KOPT-K1 (cell line): ENCODE measurements around the gene MSI2.

ENCODE experiments used
- H3K27ac ChIP-seq: fragments of 200-600 bp; sonication (generic); 2 replicates; pipeline ENCODE4 v1.5.1; 2016; ENCODE audit warnings: antibody characterized with exemption, mild to moderate bottlenecking, low read depth, low read length; ENCODE audit not compliant: poor library complexity, severe bottlenecking
- H3K36me3 ChIP-seq: fragments of 200-600 bp; sonication (generic); 2 replicates; pipeline ENCODE4 v1.5.1; 2017; ENCODE audit warnings: antibody characterized with exemption, mild to moderate bottlenecking, low read length, moderate library complexity; ENCODE audit not compliant: insufficient read depth
- H3K9me3 ChIP-seq: fragments of 200-600 bp; sonication (generic); 2 replicates; pipeline ENCODE4 v1.5.1; 2017; ENCODE audit warnings: antibody characterized with exemption, low read length, mild to moderate bottlenecking; ENCODE audit not compliant: insufficient read depth, poor library complexity, severe bottlenecking

Gene MSI2

GRCh38 chr17:57543230-57543629 is 286.9 kb downstream of the MSI2 start:
- Histone ChIP-seq H3K36me3 (peaks cover 51% of the 10 kb centered on the region), H3K9me3 (no peaks in the 10 kb centered on the region), H3K27ac (peak overlapping the region; percentile 99)

DNA sequence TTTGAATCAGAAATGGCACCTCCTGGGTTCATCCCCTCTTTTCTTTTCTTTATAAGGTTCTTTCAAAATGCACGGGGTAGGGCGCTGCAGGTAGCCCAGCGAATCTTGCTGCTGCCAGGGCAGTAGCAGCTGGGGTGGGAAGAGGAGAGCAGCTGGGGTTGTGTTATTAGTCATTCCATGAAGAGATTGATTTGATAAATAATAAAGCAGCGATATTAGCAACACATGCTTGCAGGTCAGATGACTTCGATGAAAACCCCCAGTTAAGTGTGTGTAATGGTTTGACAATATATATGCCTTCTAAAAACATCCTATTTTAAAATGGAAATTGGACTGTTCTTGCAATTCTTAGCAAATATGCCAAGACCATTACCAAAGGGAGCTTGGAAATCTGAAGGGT is 288.1 kb downstream of the MSI2 start:
- H3K27ac ChIP-seq, result peak overlapping the region; percentile 99

GRCh38 chr17:57544834-57545463 is 288.6 kb downstream of the MSI2 start:
- Histone ChIP-seq H3K27ac (peak overlapping the region; percentile 99), H3K36me3 (peaks cover 53% of the 10 kb centered on the region), H3K9me3 (no peaks in the 10 kb centered on the region)

More for the DNA sequence above, 288.1 kb downstream of the MSI2 start:
- H3K9me3 ChIP-seq, result no peaks in the 10 kb centered on the region
- H3K36me3 ChIP-seq, result peaks cover 55% of the 10 kb centered on the region

GRCh38 chr17:57545731-57546342 is 289.5 kb downstream of the MSI2 start:
- Histone ChIP-seq H3K9me3 (no peaks in the 10 kb centered on the region), H3K27ac (peak overlapping the region; percentile 99), H3K36me3 (peaks cover 52% of the 10 kb centered on the region)

DNA sequence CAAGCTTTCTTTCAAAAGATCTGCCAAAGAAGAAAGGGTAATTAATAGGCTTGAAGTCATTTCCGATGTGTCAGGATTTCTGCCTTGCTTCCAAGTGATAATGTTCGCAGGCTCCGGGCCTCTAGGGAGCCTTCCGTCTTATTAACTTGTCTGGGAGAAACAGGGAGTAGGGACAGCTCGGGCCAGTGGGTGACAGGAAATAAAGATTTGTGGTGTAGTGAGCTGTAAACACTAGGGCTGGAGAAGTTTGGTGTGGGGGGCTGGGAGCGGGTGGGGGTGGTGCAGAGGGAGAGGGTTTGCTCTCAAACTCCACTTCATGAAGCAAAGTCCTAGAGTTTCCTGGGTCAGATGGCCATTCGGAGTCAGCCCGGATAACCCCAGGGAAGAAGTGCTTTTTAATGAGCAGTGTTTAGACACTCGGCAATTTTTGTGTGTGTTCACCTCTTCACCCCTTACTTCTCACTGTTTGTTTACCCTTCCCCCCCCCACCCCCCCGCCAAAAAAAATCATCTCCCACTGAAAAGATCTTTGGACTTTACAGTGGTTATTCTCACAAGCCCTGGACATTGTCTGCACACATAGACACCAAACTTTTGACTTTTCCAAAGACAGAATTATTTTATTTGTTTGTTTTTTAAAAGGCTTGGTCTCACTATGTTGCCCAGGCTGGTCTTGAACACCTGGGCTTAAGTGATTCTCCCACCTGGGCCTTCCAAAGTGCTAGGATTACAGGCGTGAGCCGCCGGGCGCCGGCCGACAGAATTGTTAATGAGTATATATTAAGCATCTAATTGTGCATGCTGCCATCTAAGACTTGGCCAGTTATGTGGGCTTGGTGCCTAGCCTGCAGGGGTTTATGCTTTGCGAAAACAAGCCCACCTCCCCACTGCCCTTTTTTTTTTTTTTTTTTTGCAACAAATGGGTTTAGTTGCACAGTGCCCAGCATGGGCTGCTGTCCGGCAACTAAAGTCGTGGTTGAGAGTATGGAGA is 292.4 kb downstream of the MSI2 start:
- peak overlapping the region; percentile 99 for H3K27ac ChIP-seq
- no peaks in the 10 kb centered on the region for H3K9me3 ChIP-seq
- peaks cover 39% of the 10 kb centered on the region for H3K36me3 ChIP-seq

DNA sequence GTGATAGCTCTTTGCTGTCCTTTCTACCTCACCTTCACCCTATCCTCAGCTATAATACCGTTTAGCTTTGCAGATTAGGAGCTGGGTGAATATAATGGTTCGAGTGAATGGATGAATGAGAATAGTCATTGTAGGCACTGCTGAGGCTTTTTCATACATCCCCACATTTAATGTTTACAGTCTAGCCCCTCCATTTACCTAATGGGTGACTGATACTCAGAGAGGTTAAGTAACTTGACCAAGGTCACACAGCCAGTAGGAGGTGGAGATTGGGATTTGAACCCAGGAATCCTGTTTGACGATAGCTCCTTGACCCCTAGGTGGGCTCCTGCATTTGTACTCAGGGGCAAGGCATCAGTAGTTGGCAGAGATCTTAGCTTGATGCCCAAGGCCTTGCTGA is 293.1 kb downstream of the MSI2 start:
- peaks cover 40% of the 10 kb centered on the region for H3K36me3 ChIP-seq
- peak overlapping the region; percentile 99 for H3K27ac ChIP-seq
- H3K9me3 ChIP-seq, result no peaks in the 10 kb centered on the region

- H3K36me3 ChIP-seq, result peaks cover 45% of the 10 kb centered on the region
- H3K27ac ChIP-seq, result peak overlapping the region; percentile 99
- H3K9me3 ChIP-seq, result no peaks in the 10 kb centered on the region
These were observed 293.7 kb downstream of the MSI2 start for GRCh38 chr17:57550016-57550415.

GRCh38 chr17:57550668-57551315 is 294.5 kb downstream of the MSI2 start:
- H3K27ac ChIP-seq, result peak overlapping the region; percentile 99
- peaks cover 45% of the 10 kb centered on the region for H3K36me3 ChIP-seq
- H3K9me3 ChIP-seq, result no peaks in the 10 kb centered on the region

DNA sequence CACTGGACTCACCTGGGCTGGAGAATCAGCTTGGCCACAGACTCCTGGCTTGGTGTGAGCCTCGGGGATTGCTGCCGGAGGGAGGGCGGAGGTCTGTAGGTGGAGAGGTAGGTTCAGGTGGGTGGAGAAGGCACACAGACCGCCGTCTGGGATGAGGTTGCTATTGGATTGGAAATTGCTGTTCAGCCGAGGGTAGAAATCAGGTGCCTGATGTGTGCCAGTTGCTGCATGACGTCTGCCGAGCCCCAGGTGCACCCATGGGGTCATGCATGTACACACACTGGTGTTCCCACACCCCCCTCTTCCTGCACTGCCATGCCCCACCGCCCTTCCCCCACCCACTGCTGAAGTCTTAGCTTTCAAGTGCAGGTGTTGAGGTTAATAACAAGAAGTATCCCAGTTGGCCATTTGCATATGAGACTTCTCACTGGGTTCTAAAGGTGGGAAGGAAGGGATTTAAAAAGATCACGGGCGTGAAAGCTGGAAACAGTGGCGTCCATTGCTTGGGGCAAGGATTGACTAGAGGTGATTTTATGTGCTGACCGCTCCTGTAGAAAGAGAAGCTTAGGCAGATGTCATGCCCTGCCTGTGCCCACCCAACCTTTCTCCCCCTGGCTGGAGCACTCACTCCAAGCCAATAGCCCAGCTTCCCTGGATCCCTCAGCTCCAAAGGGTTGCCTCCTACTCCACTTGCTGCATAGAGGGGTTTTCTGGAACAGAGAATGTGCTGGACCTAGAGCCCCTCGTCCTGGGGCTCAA is 295.2 kb downstream of the MSI2 start:
- Histone ChIP-seq H3K27ac (peak overlapping the region; percentile 99), H3K36me3 (peaks cover 45% of the 10 kb centered on the region), H3K9me3 (no peaks in the 10 kb centered on the region)

DNA sequence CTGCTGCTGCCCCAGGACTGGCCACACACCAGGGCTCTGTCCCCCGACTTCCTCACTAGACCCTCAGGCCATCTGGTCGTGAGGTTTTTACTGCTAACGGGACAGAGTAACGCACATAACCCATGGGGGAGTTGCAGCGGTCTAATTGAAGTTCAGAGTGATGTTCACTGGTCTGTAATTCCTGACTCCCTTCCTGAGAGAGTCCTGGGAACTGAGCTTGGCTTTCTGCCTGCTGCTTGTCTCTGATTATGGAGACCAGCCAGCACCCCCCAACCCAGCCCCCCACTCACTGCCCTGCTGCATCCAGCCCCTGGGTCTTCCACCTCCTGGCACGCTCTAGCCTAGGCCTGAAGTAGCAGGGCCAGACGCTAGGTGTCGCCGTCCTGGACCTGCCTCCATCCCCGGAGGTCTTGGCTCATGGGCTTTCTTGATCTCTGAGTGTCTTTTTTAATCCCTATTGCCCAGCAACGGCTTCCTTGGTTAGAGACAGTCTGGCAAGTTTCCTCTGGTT is 295.8 kb downstream of the MSI2 start:
- peak overlapping the region; percentile 99 for H3K27ac ChIP-seq
- H3K36me3 ChIP-seq, result peaks cover 52% of the 10 kb centered on the region

DNA sequence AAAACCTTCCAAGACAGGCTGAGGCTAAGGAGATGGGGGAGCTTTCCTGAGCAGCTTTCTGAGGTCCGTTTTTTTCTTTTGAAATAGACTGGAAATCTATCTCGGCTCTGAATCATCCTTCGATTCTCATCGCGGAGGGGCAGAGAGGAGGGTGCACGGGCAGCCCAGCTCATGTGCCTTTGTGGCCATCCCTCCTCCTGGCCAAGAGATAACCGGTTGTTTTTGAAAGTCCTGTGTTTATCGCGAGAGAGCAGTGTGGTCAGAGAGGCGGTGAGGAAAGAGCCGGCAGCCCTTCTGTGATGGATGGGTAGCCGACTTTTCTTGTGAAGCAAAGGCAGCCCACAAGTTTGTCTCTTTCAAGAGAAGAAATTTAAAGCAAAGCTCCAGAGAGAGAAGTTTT is 297.2 kb downstream of the MSI2 start:
- Histone ChIP-seq H3K27ac (peak overlapping the region; percentile 99), H3K36me3 (peaks cover 66% of the 10 kb centered on the region), H3K9me3 (no peaks in the 10 kb centered on the region)

More for the DNA sequence above, 295.8 kb downstream of the MSI2 start:
- no peaks in the 10 kb centered on the region for H3K9me3 ChIP-seq

GRCh38 chr17:57553991-57554825 is 297.9 kb downstream of the MSI2 start:
- Histone ChIP-seq H3K27ac (peak overlapping the region; percentile 99), H3K9me3 (no peaks in the 10 kb centered on the region), H3K36me3 (peaks cover 68% of the 10 kb centered on the region)

- no peaks in the 10 kb centered on the region for H3K9me3 ChIP-seq
- peaks cover 71% of the 10 kb centered on the region for H3K36me3 ChIP-seq
- peak overlapping the region; percentile 99 for H3K27ac ChIP-seq
These were observed 298.7 kb downstream of the MSI2 start for GRCh38 chr17:57554826-57555635.
